Adrenal gland (tissue), 12 donors: ENCODE data around the gene PXDN. TPM values are rescaled to one million over a fixed set of nuclear protein-coding genes. Genes with fewer than 3 reads are reported as not detected.

ENCODE experiments used
- DNase-seq, 7 donors: peaks; one replicate each; pipeline ENCODE4 v3.0.0-alpha.2; 2019 to 2020
- H3K27ac ChIP-seq, 5 donors: fragments of 200-600 bp; sonication (generic) in 4 of 5; 1 replicate in 3 of 5; 2 replicates in 2 of 5; pipeline versions ENCODE4 v1.5.1 to v1.8.0; 2016 to 2020; ENCODE audit warnings: mild to moderate bottlenecking in 1 of 5
- H3K27me3 ChIP-seq: fragments of 200-600 bp; 2 replicates; pipeline ENCODE4 v1.8.0; 2021
- H3K36me3 ChIP-seq, 2 donors: fragments of 200-600 bp; replicated peaks in 1 of 2; 1 replicate in 1 of 2; 2 replicates in 1 of 2; pipeline versions ENCODE4 v1.5.1 to v1.8.0; 2018 to 2022
- H3K4me1 ChIP-seq, 2 donors: fragments of 200-600 bp; replicated peaks in 1 of 2; 1 replicate in 1 of 2; 2 replicates in 1 of 2; pipeline versions ENCODE4 v1.5.1 to v1.8.0; 2018 to 2021
- H3K4me3 ChIP-seq, 4 donors: fragments of 200-600 bp; sonication (generic) in 3 of 4; one replicate each; pipeline ENCODE4 v1.5.1; 2016 to 2018
- H3K9me3 ChIP-seq, 3 donors: fragments of 200-600 bp; sonication (generic) in 1 of 3; replicated peaks in 1 of 3; 1 replicate in 2 of 3; 2 replicates in 1 of 3; pipeline versions ENCODE4 v1.5.1 to v1.8.0; 2016 to 2021
- POLR2A ChIP-seq, 2 donors: fragments of 450-650 bp; IDR thresholded peaks; one replicate each; pipeline ENCODE4 v1.6.1; 2017; ENCODE audit warnings: antibody characterized with exemption in 2 of 2, mild to moderate bottlenecking in 2 of 2, moderate library complexity in 1 of 2
- WGBS, 4 donors: extraction: QIAGEN DNeasy Blood & Tissue Kit in 2 of 4; methylation state at CpG; one replicate each; pipeline versions ENCODE4 v1.1.5 to v1.1.7; 2013 to 2017; 5-methylcytosine and 5-hydroxymethylcytosine counted together
- intact Hi-C, 2 donors: fragments of 100-400 bp; cut with DNase I; formaldehyde crosslinking; loops; one replicate each; pipeline versions ENCODE4 v1.14.1 to v1.15.0; 2022 to 2023
- polyA plus RNA-seq, 3 donors: library from polyadenylated mRNA; stranded (reverse); fragments of 200-250 nt in 2 of 3; fragments of 350-450 nt in 1 of 3; fragmentation: Illumina TruSeq in 1 of 3; extraction: RNeasy Lipid Tissue Mini Kit (QIAGEN cat#74804) in 1 of 3; gene quantifications; one replicate each; pipeline ENCODE4 v1.2.3, GENCODE V29; 2013 to 2014
- total RNA-seq, 9 donors: library from RNA; depleted of rRNA in 4 of 9; stranded (reverse); fragments of >200 nt in 4 of 9; fragments of 120-200 nt in 1 of 9; fragmentation: NEBNext Ultra II Directional in 1 of 9; extraction: Animal tissue kit (Norgen Biotek cat#: 25700) in 1 of 9; gene quantifications; one replicate each; pipeline versions ENCODE4 v1.1.0 to v1.2.4, GENCODE V29; 2013 to 2023
- TF ChIP-seq, protein P1 (sequence below), 6 experiments: fragments of 450-650 bp in 4 of 6; fragments of 200-600 bp in 2 of 6; sonication (generic) in 1 of 6; IDR thresholded peaks; 1 replicate in 5 of 6; 2 replicates in 1 of 6; pipeline versions ENCODE4 v1.5.1 to v1.8.0; 2016 to 2021; ENCODE audit warnings: antibody characterized with exemption in 6 of 6, mild to moderate bottlenecking in 2 of 6, moderate library complexity in 1 of 6
- donor health status: healthy with polysubstance abuse.
- donor health status: Bipolar disorder and iron deficiency.
- donor health status: DM: yes; HTN: yes; CAD: no.
- donor health status: DM: no; HTN: no; CAD: no.
- donor health status: DM: no; HTN: no; CAD: no.
- donor health status: DM: yes; HTN: yes; CAD: no.

Gene PXDN
- total and polyA plus RNA-seq, 12 donors, result 8.5 to 39.5 (median 22.1) TPM

GRCh38 chr2:1752751-1753150 is 8.4 kb upstream of the PXDN start:
- peak in 2 of 7 donors; percentile 12 to 42 for DNase-seq
- Histone ChIP-seq H3K9me3 (no peaks in the 10 kb centered on the region), H3K27ac (no peak overlapping the region), H3K27me3 (no peaks in the 10 kb centered on the region), H3K4me1 (no peaks in the 10 kb centered on the region), H3K36me3 (no peaks in the 10 kb centered on the region), H3K4me3 (no peak overlapping the region)
- WGBS, 4 donors, result 57 to 83% (median 78%) methylated on average over 5 to 6 of the region's 6 CpGs
- no peak for TF ChIP-seq POLR2A (IDR thresholded peaks at IDR 0.05)
- TF ChIP-seq, protein P1, sequence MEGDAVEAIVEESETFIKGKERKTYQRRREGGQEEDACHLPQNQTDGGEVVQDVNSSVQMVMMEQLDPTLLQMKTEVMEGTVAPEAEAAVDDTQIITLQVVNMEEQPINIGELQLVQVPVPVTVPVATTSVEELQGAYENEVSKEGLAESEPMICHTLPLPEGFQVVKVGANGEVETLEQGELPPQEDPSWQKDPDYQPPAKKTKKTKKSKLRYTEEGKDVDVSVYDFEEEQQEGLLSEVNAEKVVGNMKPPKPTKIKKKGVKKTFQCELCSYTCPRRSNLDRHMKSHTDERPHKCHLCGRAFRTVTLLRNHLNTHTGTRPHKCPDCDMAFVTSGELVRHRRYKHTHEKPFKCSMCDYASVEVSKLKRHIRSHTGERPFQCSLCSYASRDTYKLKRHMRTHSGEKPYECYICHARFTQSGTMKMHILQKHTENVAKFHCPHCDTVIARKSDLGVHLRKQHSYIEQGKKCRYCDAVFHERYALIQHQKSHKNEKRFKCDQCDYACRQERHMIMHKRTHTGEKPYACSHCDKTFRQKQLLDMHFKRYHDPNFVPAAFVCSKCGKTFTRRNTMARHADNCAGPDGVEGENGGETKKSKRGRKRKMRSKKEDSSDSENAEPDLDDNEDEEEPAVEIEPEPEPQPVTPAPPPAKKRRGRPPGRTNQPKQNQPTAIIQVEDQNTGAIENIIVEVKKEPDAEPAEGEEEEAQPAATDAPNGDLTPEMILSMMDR (IDR thresholded peaks at IDR 0.05), result no peak
- intact Hi-C loops, result no loop called here

GRCh38 chr2:1751767-1752725 is 7.7 kb upstream of the PXDN start:
- intact Hi-C loops, result no loop called here
- Histone ChIP-seq H3K27me3 (no peaks in the 10 kb centered on the region), H3K27ac (no peak overlapping the region), H3K9me3 (no peaks in the 10 kb centered on the region), H3K4me1 (no peaks in the 10 kb centered on the region), H3K4me3 (no peak overlapping the region), H3K36me3 (no peaks in the 10 kb centered on the region)
- WGBS, 4 donors, result 64 to 73% (median 70%) methylated on average over 17 to 21 of the region's 21 CpGs
- no peak for TF ChIP-seq POLR2A (IDR thresholded peaks at IDR 0.05)
- TF ChIP-seq, protein P1 (IDR thresholded peaks at IDR 0.05), result no peak
- DNase-seq, result peak in 2 of 7 donors; percentile 15 to 41

DNA sequence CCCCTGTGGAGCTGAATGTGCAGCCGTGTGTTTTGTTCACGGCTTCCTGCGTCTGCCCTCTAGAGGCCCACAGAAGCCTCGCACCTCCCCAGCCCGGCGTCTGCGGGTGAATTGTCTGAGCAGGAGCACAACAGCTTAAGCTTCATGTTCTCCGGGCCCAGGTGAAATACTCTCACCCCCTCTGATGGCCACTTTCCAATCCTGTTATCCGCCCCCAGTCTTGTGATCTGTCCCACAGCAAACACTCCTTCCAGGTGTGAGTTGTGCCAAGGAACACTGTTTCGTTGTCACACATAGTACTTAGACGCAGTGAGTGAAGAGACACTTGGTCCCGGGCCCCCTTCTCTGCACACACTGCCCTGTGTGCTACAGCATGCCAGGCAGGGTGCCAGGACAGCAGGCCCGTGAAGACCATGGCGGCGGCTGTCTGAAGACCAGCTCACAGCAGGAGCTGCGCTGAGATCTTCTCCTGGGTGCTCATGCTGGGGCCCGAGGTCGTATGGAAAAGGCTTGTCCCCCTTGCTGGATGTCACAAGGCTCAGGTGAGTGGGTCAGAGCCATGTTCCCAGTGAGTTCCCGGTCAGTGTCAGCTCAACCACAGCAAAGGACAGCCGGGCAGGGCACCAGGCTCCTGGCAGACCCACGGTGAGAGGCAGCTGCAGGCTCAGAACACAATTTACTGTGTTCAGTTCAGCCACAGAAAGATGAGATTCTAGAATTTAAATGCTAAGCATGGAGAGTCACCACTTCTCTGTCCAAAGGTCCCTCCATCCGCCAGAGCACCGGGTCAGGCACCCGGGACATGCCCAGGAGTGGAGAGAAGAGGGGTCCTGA is 6.8 kb upstream of the PXDN start:
- H3K9me3 ChIP-seq, result no peaks in the 10 kb centered on the region
- H3K27me3 ChIP-seq, result no peaks in the 10 kb centered on the region
- no peak for TF ChIP-seq POLR2A (IDR thresholded peaks at IDR 0.05)
- TF ChIP-seq, protein P1 (IDR thresholded peaks at IDR 0.05), result peak; percentile 46 to 70 (median 58)
- no peaks in the 10 kb centered on the region for H3K36me3 ChIP-seq
- WGBS, 4 donors, result 37 to 54% (median 41%) methylated on average over 10 to 24 of the region's 24 CpGs
- no peak overlapping the region for H3K27ac ChIP-seq
- DNase-seq, result peak; percentile 40 to 78 (median 59)
- intact Hi-C loops, result no loop called here
- H3K4me1 ChIP-seq, result no peaks in the 10 kb centered on the region
- H3K4me3 ChIP-seq, result no peak overlapping the region
